K562 (cell line): ENCODE data around the gene TMEM89. TPM values are rescaled to one million over a fixed set of nuclear protein-coding genes. Genes with fewer than 3 reads are reported as not detected.

ENCODE experiments used
- ATAC-seq: fragments of 200-7000 bp; cut with Tn5 transposase; 3 replicates; pipeline ENCODE4 v1.9.1; 2020; ENCODE audit warnings: moderate library complexity
- BruUV-seq: library from RNA; stranded (reverse); fragments of 400-500 nt; replicated peaks from 2 replicates; lab custom pipeline; 2021; lab: Mats Ljungman, UMichigan
- CTCF ChIA-PET: fragments of 300-600 bp; formaldehyde crosslinking; extraction: SDS; loops from one replicate; lab custom pipeline; 2021; ENCODE audit warnings: low intra/inter-chr PET ratio; lab: Yijun Ruan, JAX
- POLR2A ChIA-PET: fragments of 300-600, 350-650 bp; sonication (Branson Sonifier 250); formaldehyde crosslinking; extraction: SDS; loops from one replicate; lab custom pipeline; 2021; ENCODE audit warnings: antibody characterized with exemption, inconsistent platforms; lab: Yijun Ruan, JAX
- DNase-seq, 4 experiments: peaks; one replicate each; pipeline versions ENCODE4 v3.0.0 to v3.0.0-alpha.2; 2011 to 2018; ENCODE audit warnings: low spot score in 3 of 4, mixed read lengths in 3 of 4; ENCODE audit errors: extremely low read depth in 1 of 4
- FAIRE-seq: peaks from 2 replicates; lab custom pipeline; 2011; peaks lifted over from hg19 to GRCh38; lab: Jason Lieb, UNC
- H2AFZ ChIP-seq: 2 replicates; pipeline ENCODE4 v1.6.0; 2011; ENCODE audit warnings: low read depth, low read length, control low read depth, inconsistent platforms
- H3K27ac ChIP-seq: fragments of 200-600 bp; 3 replicates; pipeline ENCODE4 v1.8.0; 2011; ENCODE audit warnings: low read depth, mild to moderate bottlenecking, control low read depth, inconsistent platforms, low read length, moderate library complexity, mixed read lengths; ENCODE audit errors: extremely low read depth
- H3K27me3 ChIP-seq, 2 experiments: fragments of 300-600 bp in 1 of 2; 2 replicates in 1 of 2; 3 replicates in 1 of 2; pipeline versions ENCODE4 v1.6.0 to v1.8.0; 2011; ENCODE audit warnings: inconsistent platforms in 2 of 2, low read length in 2 of 2, mild to moderate bottlenecking in 1 of 2, mixed read lengths in 1 of 2, moderate library complexity in 1 of 2; ENCODE audit not compliant: control insufficient read depth in 2 of 2, insufficient read depth in 2 of 2
- H3K36me3 ChIP-seq: fragments of 300-600 bp; 3 replicates; pipeline ENCODE4 v1.8.0; 2011; ENCODE audit warnings: mild to moderate bottlenecking, low read length, inconsistent platforms; ENCODE audit not compliant: control insufficient read depth, insufficient read depth
- H3K4me1 ChIP-seq, 2 experiments: fragments of 200-600 bp in 1 of 2; replicated peaks in 1 of 2; 2 replicates in 1 of 2; 3 replicates in 1 of 2; pipeline versions ENCODE4 v1.5.1 to v1.8.0; 2011; ENCODE audit warnings: inconsistent platforms in 2 of 2, low read length in 2 of 2, mild to moderate bottlenecking in 1 of 2, mixed read lengths in 1 of 2, moderate library complexity in 1 of 2; ENCODE audit not compliant: control insufficient read depth in 2 of 2, insufficient read depth in 2 of 2
- H3K4me2 ChIP-seq: 2 replicates; pipeline ENCODE4 v1.6.1; 2011; ENCODE audit warnings: low read length, control low read depth, inconsistent platforms, mixed read lengths; ENCODE audit not compliant: insufficient read depth
- H3K4me3 ChIP-seq: fragments of 200-600 bp; sonication (generic), shearing (Covaris generic); 2 replicates; pipeline ENCODE4 v1.5.1; 2016; ENCODE audit warnings: control low read depth, inconsistent platforms
- H3K79me2 ChIP-seq: fragments of 200-600 bp; 3 replicates; pipeline ENCODE4 v1.8.0; 2011; ENCODE audit warnings: low read length, inconsistent platforms; ENCODE audit not compliant: control insufficient read depth, insufficient read depth
- H3K9ac ChIP-seq, 2 experiments: 2 replicates each; pipeline versions ENCODE4 v1.6.0 to v1.6.1; 2011; ENCODE audit warnings: low read depth in 2 of 2, low read length in 2 of 2, control low read depth in 1 of 2, inconsistent platforms in 1 of 2, mild to moderate bottlenecking in 1 of 2, mixed read lengths in 1 of 2; ENCODE audit not compliant: insufficient read depth in 1 of 2
- H3K9me1 ChIP-seq: one replicate; pipeline ENCODE4 v1.6.0; 2011; ENCODE audit warnings: inconsistent platforms, mild to moderate bottlenecking, low read length, moderate library complexity; ENCODE audit not compliant: control insufficient read depth, insufficient read depth
- H3K9me3 ChIP-seq: replicated peaks from 2 replicates; pipeline ENCODE4 v1.5.1; 2011; ENCODE audit warnings: low read depth, low read length, inconsistent platforms; ENCODE audit not compliant: control insufficient read depth, insufficient read depth
- H4K20me1 ChIP-seq: replicated peaks from 2 replicates; pipeline ENCODE4 v1.6.1; 2011; ENCODE audit warnings: low read length, inconsistent platforms, mixed read lengths; ENCODE audit not compliant: control insufficient read depth, insufficient read depth
- RBM15 ChIP-seq: fragments of 200-400 bp; formaldehyde crosslinking; IDR thresholded peaks from 2 replicates; pipeline ENCODE4 v1.6.1; 2018; ENCODE audit warnings: mild to moderate bottlenecking, low read length, moderate library complexity; ENCODE audit not compliant: insufficient read depth
- SFPQ ChIP-seq: fragments of 200-400 bp; formaldehyde crosslinking; IDR thresholded peaks from 2 replicates; pipeline ENCODE4 v1.6.1; 2017; ENCODE audit warnings: mild to moderate bottlenecking, low read depth, low read length, moderate library complexity
- ZNF274 ChIP-seq: IDR thresholded peaks from 2 replicates; pipeline ENCODE4 v1.6.1; 2011; ENCODE audit warnings: low read depth, mild to moderate bottlenecking, low read length, moderate library complexity, borderline replicate concordance
- ZNF655 ChIP-seq: fragments of 250-450 bp; sonication (Bioruptor Pico); IDR thresholded peaks from 2 replicates; pipeline ENCODE4 v1.5.0; 2021
- WGBS: fragments of 100-300 bp; shearing (Covaris generic); methylation state at CpG from one replicate; pipeline ENCODE4 v1.1.6; 2016; ENCODE audit warnings: low coverage, mixed read lengths; ENCODE audit not compliant: insufficient coverage; ENCODE audit errors: missing lambda C conversion rate; 5-methylcytosine and 5-hydroxymethylcytosine counted together
- in situ Hi-C: fragments of 300-500 bp; cut with MboI; formaldehyde crosslinking; loops from 4 replicates; pipeline ENCODE4 v1.15.0; 2018; ENCODE audit warnings: inconsistent platforms, mixed read lengths
- intact Hi-C: fragments of 100-400 bp; cut with micrococcal nuclease; formaldehyde crosslinking; loops from 2 replicates; pipeline ENCODE4 v1.14.2; 2022
- polyA plus RNA-seq, 8 experiments: library from polyadenylated mRNA; depleted of rRNA in 4 of 8; stranded (reverse) in 5 of 8; unstranded in 3 of 8; fragments of >200 nt; fragmentation: Nextera tagmentation in 2 of 8; fragmentation: Illumina TruSeq in 1 of 8; extraction: Ambion mirVana in 2 of 8; extraction: Trizol in 1 of 8; gene quantifications; 2 replicates each; pipeline versions ENCODE4 v1.2.1 to v1.2.3, GENCODE V29; 2011 to 2014; ENCODE audit warnings: inconsistent platforms in 1 of 8, missing spikeins in 1 of 8
- total RNA-seq, 7 experiments: library from RNA; depleted of rRNA in 6 of 7; stranded (reverse); fragments of >200 nt in 6 of 7; fragmentation: Illumina TruSeq in 2 of 7; extraction: Trizol in 2 of 7; gene quantifications; 2 replicates each; pipeline versions ENCODE4 v1.2.1 to v1.2.3, GENCODE V29; 2011 to 2021; ENCODE audit warnings: low replicate concordance in 1 of 7
- TF ChIP-seq, protein P1 (sequence below), 2 experiments: fragments of 450-650 bp; conservative IDR thresholded peaks; 2 replicates each; pipeline ENCODE4 v1.6.1; 2017; ENCODE audit warnings: mild to moderate bottlenecking in 2 of 2, moderate library complexity in 2 of 2
- TF ChIP-seq, protein P2 (sequence below): IDR thresholded peaks from 2 replicates; pipeline ENCODE4 v1.6.1; 2014; ENCODE audit warnings: antibody characterized with exemption

The TMEM89 gene
- total and polyA plus RNA-seq, 9 of the 15 experiments (the other 6 are each of a cell fraction or from before 2014, with no cell fraction given), result not detected

DNA sequence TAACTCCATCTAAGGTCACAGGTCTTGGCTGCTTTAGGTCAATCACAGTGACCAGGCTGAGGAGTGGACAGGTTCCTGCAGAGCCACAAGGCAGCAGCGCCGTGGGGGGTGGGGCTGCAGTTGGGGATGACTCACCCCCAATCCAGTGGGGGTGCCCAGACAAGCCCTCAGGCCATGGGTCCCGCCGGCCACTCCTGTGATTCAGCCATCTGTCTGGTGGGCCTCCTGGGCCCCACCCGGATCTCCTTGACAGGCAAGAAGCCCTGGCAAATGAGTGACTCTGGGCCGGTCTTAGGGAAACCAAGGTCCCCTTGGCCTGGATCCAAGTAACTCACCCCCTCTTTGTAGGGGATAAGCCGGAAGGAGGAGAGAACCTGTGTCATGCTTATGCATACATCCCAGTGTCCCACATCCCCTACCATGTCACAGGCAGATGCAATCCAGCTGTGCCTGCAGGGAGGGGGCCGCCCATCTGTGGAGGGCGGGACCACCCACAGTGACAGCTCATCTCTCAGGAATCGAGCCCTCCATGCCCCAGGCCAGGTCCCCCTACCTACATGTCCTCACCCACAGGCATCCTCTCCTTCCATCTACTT is 25.9 kb downstream of the TMEM89 start:
- Histone ChIP-seq H3K27me3 (peaks cover 0 to 14% of the 10 kb centered on the region in 2 experiments; a peak in 2 of 5 replicates), H4K20me1 (no peaks in the 10 kb centered on the region), H3K9me1 (no peaks in the 10 kb centered on the region), H3K9ac (0 out of 4 replicates have a peak overlapping the region, but pooled peaks of 1 of the 2 experiments have one; percentile 31), H2AFZ (no peak overlapping the region), H3K9me3 (no peaks in the 10 kb centered on the region), H3K4me3 (no peak overlapping the region), H3K4me2 (peak overlapping the region; percentile 8; the same call in 1 of the 2 replicates), H3K36me3 (peaks cover 34% of the 10 kb centered on the region; the same call in 2 of the 3 replicates), H3K4me1 (peaks cover 12 to 48% of the 10 kb centered on the region in 2 experiments; a peak in 4 of 5 replicates), H3K79me2 (no peaks in the 10 kb centered on the region), H3K27ac (peak overlapping the region; percentile 39; the same call in 2 of the 3 replicates)
- CTCF ChIA-PET, result no interaction called here
- no TSS peak for BruUV-seq
- POLR2A ChIA-PET, result interaction anchor here (0.5 to 0.7 kb wide), 2 partner anchors 145 to 277 kb away, joined by 3 read pairs; no protein-coding TSS in a partner anchor
- in situ Hi-C loops (no loop called here), intact Hi-C loops (no loop called here)
- FAIRE-seq (peak; percentile 6), DNase-seq (peak; percentile 79 to 81 (median 80)), ATAC-seq (peak; percentile 44)
- 8% methylated on average over 8 of the region's 10 CpGs for WGBS
- no peak for TF ChIP-seq RBM15
- TF ChIP-seq SFPQ, result no peak
- TF ChIP-seq, protein P1, sequence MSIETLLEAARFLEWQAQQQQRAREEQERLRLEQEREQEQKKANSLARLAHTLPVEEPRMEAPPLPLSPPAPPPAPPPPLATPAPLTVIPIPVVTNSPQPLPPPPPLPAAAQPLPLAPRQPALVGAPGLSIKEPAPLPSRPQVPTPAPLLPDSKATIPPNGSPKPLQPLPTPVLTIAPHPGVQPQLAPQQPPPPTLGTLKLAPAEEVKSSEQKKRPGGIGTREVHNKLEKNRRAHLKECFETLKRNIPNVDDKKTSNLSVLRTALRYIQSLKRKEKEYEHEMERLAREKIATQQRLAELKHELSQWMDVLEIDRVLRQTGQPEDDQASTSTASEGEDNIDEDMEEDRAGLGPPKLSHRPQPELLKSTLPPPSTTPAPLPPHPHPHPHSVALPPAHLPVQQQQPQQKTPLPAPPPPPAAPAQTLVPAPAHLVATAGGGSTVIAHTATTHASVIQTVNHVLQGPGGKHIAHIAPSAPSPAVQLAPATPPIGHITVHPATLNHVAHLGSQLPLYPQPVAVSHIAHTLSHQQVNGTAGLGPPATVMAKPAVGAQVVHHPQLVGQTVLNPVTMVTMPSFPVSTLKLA (conservative IDR thresholded peaks at IDR 0.05), result peak in 1 of 2 experiments; percentile 44; a peak in 1 of 4 replicates
- TF ChIP-seq ZNF655 (CRISPR knock-in tag), result no peak
- TF ChIP-seq ZNF274, result no peak
- TF ChIP-seq, protein P2, sequence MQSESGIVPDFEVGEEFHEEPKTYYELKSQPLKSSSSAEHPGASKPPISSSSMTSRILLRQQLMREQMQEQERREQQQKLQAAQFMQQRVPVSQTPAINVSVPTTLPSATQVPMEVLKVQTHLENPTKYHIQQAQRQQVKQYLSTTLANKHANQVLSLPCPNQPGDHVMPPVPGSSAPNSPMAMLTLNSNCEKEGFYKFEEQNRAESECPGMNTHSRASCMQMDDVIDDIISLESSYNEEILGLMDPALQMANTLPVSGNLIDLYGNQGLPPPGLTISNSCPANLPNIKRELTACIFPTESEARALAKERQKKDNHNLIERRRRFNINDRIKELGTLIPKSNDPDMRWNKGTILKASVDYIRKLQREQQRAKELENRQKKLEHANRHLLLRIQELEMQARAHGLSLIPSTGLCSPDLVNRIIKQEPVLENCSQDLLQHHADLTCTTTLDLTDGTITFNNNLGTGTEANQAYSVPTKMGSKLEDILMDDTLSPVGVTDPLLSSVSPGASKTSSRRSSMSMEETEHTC, result no peak
